Naive thymus-derived CD4-positive, alpha-beta T cell (primary cell): Measurements from ENCODE around the gene SIPA1L3. TPM values are rescaled to one million over a fixed set of nuclear protein-coding genes. Genes with fewer than 3 reads are reported as not detected.
A peak's percentile ranks its signal among the peaks of the same experiment; 100 is the strongest.

Experiments
- ATAC-seq: fragments of 150-1000 bp; cut with Tn5 transposase; 2 replicates; pipeline ENCODE4 v1.10.0; 2021; ENCODE audit warnings: mild to moderate bottlenecking, moderate library complexity
- CTCF ChIA-PET: fragments of 350-600 bp; sonication (Branson Sonifier 250); formaldehyde crosslinking; loops from one replicate; lab custom pipeline; 2021; ENCODE audit warnings: antibody characterized with exemption; lab: Charles Lee
- POLR2A ChIA-PET: fragments of 350-600 bp; sonication (Branson Sonifier 250); formaldehyde crosslinking; loops from one replicate; lab custom pipeline; 2021; ENCODE audit warnings: antibody characterized with exemption, inconsistent platforms; lab: Charles Lee
- DNase-seq, 9 donors: peaks; one replicate each; pipeline versions ENCODE4 v3.0.0 to v3.0.0-alpha.2; 2020 to 2022; ENCODE audit warnings: mixed read lengths in 1 of 9
- H3K27ac ChIP-seq: one replicate; pipeline ENCODE4 v1.7.0; 2013; ENCODE audit warnings: mild to moderate bottlenecking, low read depth, low read length, moderate library complexity
- H3K27me3 ChIP-seq, 2 donors: one replicate each; pipeline ENCODE4 v1.7.0; 2013; ENCODE audit warnings: low read length in 2 of 2, mild to moderate bottlenecking in 2 of 2, moderate library complexity in 2 of 2; ENCODE audit not compliant: control insufficient read depth in 2 of 2, insufficient read depth in 2 of 2
- H3K36me3 ChIP-seq, 3 experiments: 1 replicate in 2 of 3; 2 replicates in 1 of 3; pipeline ENCODE4 v1.7.0; 2013; ENCODE audit warnings: low read length in 3 of 3, mild to moderate bottlenecking in 3 of 3, moderate library complexity in 1 of 3; ENCODE audit not compliant: insufficient read depth in 3 of 3, control insufficient read depth in 2 of 3
- H3K4me1 ChIP-seq, 2 donors: one replicate each; pipeline ENCODE4 v1.7.0; 2013; ENCODE audit warnings: low read length in 2 of 2, mild to moderate bottlenecking in 2 of 2, moderate library complexity in 1 of 2; ENCODE audit not compliant: control insufficient read depth in 2 of 2, insufficient read depth in 2 of 2
- H3K4me3 ChIP-seq: 2 replicates; pipeline ENCODE4 v1.7.0; 2013; ENCODE audit warnings: mild to moderate bottlenecking, low read length
- H3K9me3 ChIP-seq, 3 experiments: 1 replicate in 2 of 3; 2 replicates in 1 of 3; pipeline ENCODE4 v1.7.0; 2013; ENCODE audit warnings: low read length in 3 of 3; ENCODE audit not compliant: control insufficient read depth in 2 of 3
- H3K27ac Mint-ChIP-seq, 9 donors: one replicate each; pipeline ENCODE4 v1.8.0; 2020 to 2022; ENCODE audit warnings: mixed read lengths in 9 of 9, mild to moderate bottlenecking in 8 of 9, moderate library complexity in 5 of 9, inconsistent platforms in 2 of 9
- H3K27me3 Mint-ChIP-seq, 5 donors: one replicate each; pipeline ENCODE4 v1.8.0; 2021 to 2022; ENCODE audit warnings: mixed read lengths in 5 of 5, mild to moderate bottlenecking in 1 of 5
- H3K36me3 Mint-ChIP-seq, 5 donors: one replicate each; pipeline ENCODE4 v1.8.0; 2020 to 2022; ENCODE audit warnings: mixed read lengths in 5 of 5, mild to moderate bottlenecking in 3 of 5, inconsistent platforms in 1 of 5
- H3K4me1 Mint-ChIP-seq, 7 donors: one replicate each; pipeline ENCODE4 v1.8.0; 2020 to 2022; ENCODE audit warnings: mixed read lengths in 7 of 7, mild to moderate bottlenecking in 3 of 7, inconsistent platforms in 1 of 7
- H3K4me3 Mint-ChIP-seq, 10 donors: one replicate each; pipeline ENCODE4 v1.8.0; 2020 to 2022; ENCODE audit warnings: mild to moderate bottlenecking in 10 of 10, mixed read lengths in 10 of 10, moderate library complexity in 6 of 10, inconsistent platforms in 2 of 10
- H3K9me3 Mint-ChIP-seq, 11 donors: one replicate each; pipeline ENCODE4 v1.8.0; 2020 to 2022; ENCODE audit warnings: mixed read lengths in 11 of 11, mild to moderate bottlenecking in 4 of 11, inconsistent platforms in 1 of 11, moderate library complexity in 1 of 11
- intact Hi-C, 2 donors: fragments of 100-400 bp; cut with micrococcal nuclease; formaldehyde crosslinking; loops; one replicate each; pipeline ENCODE4 v1.15.1; 2023
- polyA plus RNA-seq, 2 donors: library from polyadenylated mRNA; unstranded; fragments of 300-500 nt; fragmentation: Illumina TruSeq; gene quantifications; one replicate each; pipeline ENCODE4 v1.2.3, GENCODE V29; 2021
- total RNA-seq, 6 experiments: library from RNA in 5 of 6; stranded (reverse) in 5 of 6; gene quantifications; 1 replicate in 5 of 6; 2 replicates in 1 of 6; pipeline ENCODE4 v1.2.3 and lab custom pipeline; 2021 to 2026

Gene SIPA1L3
- total and polyA plus RNA-seq, 7 experiments from 2014 or later = 0.91 to 38.7 (median 22.5) TPM

DNA sequence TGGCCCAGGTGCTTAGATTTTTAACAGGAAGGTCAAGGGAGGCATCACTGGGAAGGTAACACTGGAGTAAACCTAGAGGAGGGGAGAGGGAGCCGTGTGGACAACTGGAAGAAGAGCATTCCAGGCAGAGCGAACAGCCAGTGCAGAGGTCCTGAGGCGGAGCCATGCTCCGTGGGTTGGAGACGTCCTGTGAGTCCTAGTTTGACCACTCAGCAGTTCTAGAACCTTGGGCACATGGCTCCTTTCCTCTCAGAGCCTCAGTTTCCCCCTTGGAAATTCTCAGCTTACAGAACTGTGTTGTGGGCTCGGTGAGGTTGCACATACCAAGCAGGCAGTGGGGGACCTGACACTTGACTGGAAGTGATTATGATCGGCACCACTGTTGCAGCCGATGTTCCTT is 186.1 kb downstream of the SIPA1L3 start:
- ATAC-seq (no peak), DNase-seq (no peak)
- no peaks in the 10 kb centered on the region for H3K9me3 Mint-ChIP-seq
- H3K27ac ChIP-seq = no peak overlapping the region
- intact Hi-C loops = no loop called here
- H3K36me3 Mint-ChIP-seq = peaks cover 0 to 38% (median 16%) of the 10 kb centered on the region in 5 donors
- peak overlapping the region in 1 of 9 donors; percentile 49 for H3K27ac Mint-ChIP-seq
- H3K4me1 Mint-ChIP-seq = peaks cover 0 to 8% (median 4%) of the 10 kb centered on the region in 7 donors
- ChIA-PET CTCF (no interaction called here), POLR2A (no interaction called here)
- no peaks in the 10 kb centered on the region for H3K4me1 ChIP-seq
- no peak overlapping the region for H3K4me3 ChIP-seq
- H3K27me3 ChIP-seq = no peaks in the 10 kb centered on the region
- H3K36me3 ChIP-seq = peaks cover 0 to 23% (median 5%) of the 10 kb centered on the region in 3 experiments
- H3K27me3 Mint-ChIP-seq = no peaks in the 10 kb centered on the region
- no peaks in the 10 kb centered on the region for H3K9me3 ChIP-seq
- H3K4me3 Mint-ChIP-seq = no peak overlapping the region

- CTCF ChIA-PET = no interaction called here
- intact Hi-C loops = no loop called here
- no peak overlapping the region for H3K27ac Mint-ChIP-seq
- ATAC-seq (no peak), DNase-seq (no peak)
- no peak overlapping the region for H3K4me3 Mint-ChIP-seq
- POLR2A ChIA-PET = no interaction called here
- no peaks in the 10 kb centered on the region for H3K9me3 Mint-ChIP-seq
- H3K4me1 ChIP-seq = no peaks in the 10 kb centered on the region
- H3K36me3 ChIP-seq = peaks cover 0 to 21% (median 5%) of the 10 kb centered on the region in 3 experiments
- H3K4me3 ChIP-seq = no peak overlapping the region
- H3K4me1 Mint-ChIP-seq = peaks cover 0 to 8% (median 4%) of the 10 kb centered on the region in 7 donors
- H3K9me3 ChIP-seq = no peaks in the 10 kb centered on the region
- H3K36me3 Mint-ChIP-seq = peaks cover 0 to 37% (median 15%) of the 10 kb centered on the region in 5 donors
- no peaks in the 10 kb centered on the region for H3K27me3 ChIP-seq
- H3K27me3 Mint-ChIP-seq = no peaks in the 10 kb centered on the region
- H3K27ac ChIP-seq = no peak overlapping the region
Measured at GRCh38 chr19:38093587-38093986, 186.6 kb downstream of the SIPA1L3 start.

- Mint-ChIP-seq H3K27me3 (no peaks in the 10 kb centered on the region), H3K4me3 (no peak overlapping the region), H3K4me1 (peaks cover 0 to 8% (median 4%) of the 10 kb centered on the region in 7 donors), H3K36me3 (peaks cover 7 to 43% (median 31%) of the 10 kb centered on the region in 5 donors), H3K27ac (peak overlapping the region in 6 of 9 donors; percentile 19 to 80 (median 46)), H3K9me3 (peaks cover 0 to 9% (median 5%) of the 10 kb centered on the region in 11 donors)
- intact Hi-C loops = loop anchor here (1.0 to 5.0 kb wide), 3 partner anchors 47 to 242 kb away; partner anchors contain the start of gene CATSPERG (in 1 of the 2)
- Histone ChIP-seq H3K4me3 (no peak overlapping the region), H3K27me3 (no peaks in the 10 kb centered on the region), H3K9me3 (no peaks in the 10 kb centered on the region), H3K4me1 (no peaks in the 10 kb centered on the region), H3K36me3 (peaks cover 0 to 20% (median 7%) of the 10 kb centered on the region in 3 experiments), H3K27ac (no peak overlapping the region)
- POLR2A ChIA-PET = no interaction called here
- ATAC-seq (peak; percentile 79), DNase-seq (peak; percentile 7 to 49 (median 37))
- CTCF ChIA-PET = interaction anchor here (0.6 to 1.2 kb wide), 5 partner anchors 11 to 194 kb away, joined by 3 to 5 read pairs (median 4); no protein-coding TSS in a partner anchor
Measured at GRCh38 chr19:38095411-38096308, 188.7 kb downstream of the SIPA1L3 start.

- CTCF ChIA-PET = no interaction called here
- POLR2A ChIA-PET = no interaction called here
- H3K9me3 Mint-ChIP-seq = peaks cover 0 to 9% (median 5%) of the 10 kb centered on the region in 11 donors
- no peaks in the 10 kb centered on the region for H3K27me3 Mint-ChIP-seq
- intact Hi-C loops = loop anchor here in 1 of 2 donors (5.0 kb wide), 1 partner anchor 237 kb away; the partner anchor contains the start of gene CATSPERG
- H3K36me3 Mint-ChIP-seq = peaks cover 7 to 58% (median 39%) of the 10 kb centered on the region in 5 donors
- DNase-seq = no peak
- Histone ChIP-seq H3K9me3 (no peaks in the 10 kb centered on the region), H3K27ac (no peak overlapping the region), H3K4me1 (no peaks in the 10 kb centered on the region), H3K4me3 (no peak overlapping the region), H3K36me3 (peaks cover 0 to 39% (median 4%) of the 10 kb centered on the region in 3 experiments), H3K27me3 (no peaks in the 10 kb centered on the region)
- H3K4me1 Mint-ChIP-seq = peaks cover 0 to 8% (median 4%) of the 10 kb centered on the region in 7 donors
- ATAC-seq = no peak
- no peak overlapping the region for H3K27ac Mint-ChIP-seq
- no peak overlapping the region for H3K4me3 Mint-ChIP-seq
Measured at GRCh38 chr19:38099966-38100365, 193.0 kb downstream of the SIPA1L3 start.

GRCh38 chr19:38100589-38100988 is 193.6 kb downstream of the SIPA1L3 start:
- H3K27ac ChIP-seq = no peak overlapping the region
- ChIA-PET CTCF (no interaction called here), POLR2A (no interaction called here)
- DNase-seq (no peak), ATAC-seq (no peak)
- peaks cover 0 to 4% (median 3%) of the 10 kb centered on the region in 7 donors for H3K4me1 Mint-ChIP-seq
- H3K4me3 Mint-ChIP-seq = no peak overlapping the region
- no peak overlapping the region for H3K4me3 ChIP-seq
- H3K27me3 Mint-ChIP-seq = no peaks in the 10 kb centered on the region
- peaks cover 0 to 41% (median 4%) of the 10 kb centered on the region in 3 experiments for H3K36me3 ChIP-seq
- no peaks in the 10 kb centered on the region for H3K27me3 ChIP-seq
- peaks cover 9 to 61% (median 39%) of the 10 kb centered on the region in 5 donors for H3K36me3 Mint-ChIP-seq
- intact Hi-C loops = no loop called here
- peaks cover 0 to 9% (median 5%) of the 10 kb centered on the region in 11 donors for H3K9me3 Mint-ChIP-seq
- H3K9me3 ChIP-seq = no peaks in the 10 kb centered on the region
- H3K27ac Mint-ChIP-seq = no peak overlapping the region
- no peaks in the 10 kb centered on the region for H3K4me1 ChIP-seq

GRCh38 chr19:38101723-38102122 is 194.7 kb downstream of the SIPA1L3 start:
- Mint-ChIP-seq H3K27me3 (no peaks in the 10 kb centered on the region), H3K27ac (no peak overlapping the region), H3K9me3 (peaks cover 0 to 9% (median 5%) of the 10 kb centered on the region in 11 donors), H3K4me1 (no peaks in the 10 kb centered on the region), H3K4me3 (no peak overlapping the region), H3K36me3 (peaks cover 11 to 64% (median 44%) of the 10 kb centered on the region in 5 donors)
- POLR2A ChIA-PET = no interaction called here
- DNase-seq = no peak
- ATAC-seq = no peak
- peaks cover 0 to 49% (median 4%) of the 10 kb centered on the region in 3 experiments for H3K36me3 ChIP-seq
- H3K4me3 ChIP-seq = no peak overlapping the region
- intact Hi-C loops = no loop called here
- H3K27me3 ChIP-seq = no peaks in the 10 kb centered on the region
- H3K4me1 ChIP-seq = no peaks in the 10 kb centered on the region
- no peak overlapping the region for H3K27ac ChIP-seq
- H3K9me3 ChIP-seq = no peaks in the 10 kb centered on the region
- CTCF ChIA-PET = no interaction called here
